SK-N-DZ (cell line): Measurements from ENCODE around the gene RBKS.
"Not testable (repeated sequence)": the region's sequence is repeated elsewhere in the genome, so short reads cannot be mapped to it uniquely, and the experiment has no call there.

Experiments used
- DNase-seq: peaks from one replicate; pipeline ENCODE4 v3.0.0-alpha.2; 2015; ENCODE audit warnings: low spot score

The RBKS gene

GRCh38 chr2:27873091-27873490, 17.1 kb downstream of the RBKS start:
- DNase-seq: no peak

- peak; percentile 22 for DNase-seq
Observed at GRCh38 chr2:27871802-27872201, 18.4 kb downstream of the RBKS start.

DNA sequence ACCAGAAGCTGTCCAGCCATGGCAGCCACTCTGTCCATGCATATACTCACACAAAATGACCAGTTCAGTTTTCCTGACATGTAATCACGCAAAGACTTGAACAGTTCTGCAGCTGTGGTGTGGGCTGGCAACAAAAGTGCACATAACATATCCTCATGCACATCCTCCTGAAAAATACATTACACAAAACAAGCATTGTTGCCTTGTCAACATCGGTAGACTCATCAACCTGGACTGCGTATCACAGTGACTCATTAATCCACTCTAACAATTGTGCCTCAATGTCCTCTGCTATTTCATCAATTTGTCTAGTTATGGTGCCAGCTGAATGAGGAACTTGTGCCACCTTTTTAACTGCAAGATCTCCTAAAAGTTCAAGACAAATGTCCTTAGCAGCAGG, 19.5 kb downstream of the RBKS start:
- DNase-seq: no peak

- DNase-seq: no peak
Observed at GRCh38 chr2:27869763-27870162, 20.4 kb downstream of the RBKS start.

- DNase-seq: no peak
Observed at GRCh38 chr2:27866237-27866636, 23.9 kb downstream of the RBKS start.

DNA sequence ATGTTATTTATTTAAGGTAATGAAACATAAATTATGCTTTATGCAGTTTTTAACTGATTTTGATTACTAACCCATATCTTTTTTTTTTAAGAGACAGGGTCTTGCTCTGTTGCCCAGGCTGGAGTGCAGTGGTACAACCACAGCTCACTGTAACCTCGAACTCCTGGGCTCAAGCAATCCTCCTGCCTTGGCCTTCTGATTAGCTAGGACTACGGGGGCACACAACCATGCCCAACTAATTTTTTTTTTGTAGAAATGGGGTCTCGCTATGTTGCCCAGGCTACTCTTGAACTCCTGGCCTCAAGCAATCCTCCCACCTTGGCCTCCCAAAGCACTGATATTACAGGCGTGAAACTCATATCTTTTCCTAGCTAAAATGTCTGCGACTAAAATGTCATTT, 26.2 kb downstream of the RBKS start:
- DNase-seq: not testable (repeated sequence)

DNA sequence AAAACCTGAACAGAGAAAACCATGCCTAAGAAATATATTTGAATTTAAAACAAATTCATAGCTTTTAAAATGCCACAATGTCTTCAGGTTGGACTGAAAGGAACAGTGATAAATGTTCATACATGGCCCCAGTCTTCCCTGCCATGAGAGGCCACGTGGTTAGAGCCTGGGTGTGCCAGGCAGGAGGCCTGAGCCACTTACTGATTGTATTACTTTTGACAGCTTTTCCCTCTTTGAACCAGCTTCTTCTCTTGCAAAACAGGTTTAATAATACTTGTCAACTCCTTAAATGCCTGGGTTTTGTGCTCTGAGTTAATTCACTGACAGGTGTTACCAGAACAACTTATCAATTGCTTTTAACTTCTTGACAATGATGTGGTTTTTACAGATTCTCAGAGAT, 27.0 kb downstream of the RBKS start:
- no peak for DNase-seq

DNA sequence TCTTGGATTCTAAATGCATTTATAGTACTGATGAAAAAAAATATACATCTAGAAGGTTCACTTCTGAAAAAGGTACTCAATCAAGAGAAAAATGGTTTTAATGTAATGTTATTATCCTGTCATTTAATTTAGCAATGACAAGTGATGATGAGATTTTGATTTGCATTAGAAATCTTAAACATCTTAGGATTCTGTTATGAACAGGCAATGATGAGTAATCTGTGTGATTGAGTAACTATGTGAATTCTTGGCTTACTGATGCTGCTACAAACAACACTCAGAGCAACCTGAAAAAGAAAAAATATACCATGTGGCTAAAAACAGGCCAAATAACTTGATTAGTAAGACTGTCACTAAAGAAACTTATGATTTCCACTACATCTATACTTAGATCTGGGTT, 30.1 kb downstream of the RBKS start:
- DNase-seq: no peak

GRCh38 chr2:27857417-27858172, 32.6 kb downstream of the RBKS start:
- no peak for DNase-seq

DNA sequence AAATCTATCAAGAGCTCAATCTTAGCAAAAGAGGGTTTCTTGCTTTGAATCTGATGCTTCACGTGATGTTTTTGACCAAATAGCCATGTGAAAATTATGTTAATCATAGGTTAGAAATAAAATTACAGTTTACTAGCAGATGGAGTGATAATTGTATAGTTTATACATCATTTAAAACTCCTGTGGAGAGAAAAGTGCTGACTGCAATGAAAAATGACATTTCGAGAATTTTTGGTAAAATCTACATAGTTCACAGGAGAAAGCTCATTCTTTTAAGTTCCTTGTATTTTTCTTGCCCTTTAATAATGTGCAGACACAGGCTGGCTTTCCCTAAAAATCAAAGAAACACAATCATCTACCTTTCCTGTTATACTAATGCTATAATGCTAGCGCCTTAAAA, 33.2 kb downstream of the RBKS start:
- DNase-seq: no peak

GRCh38 chr2:27856386-27856785, 33.8 kb downstream of the RBKS start:
- no peak for DNase-seq

- no peak for DNase-seq
Observed at GRCh38 chr2:27855476-27855875, 34.7 kb downstream of the RBKS start.

GRCh38 chr2:27854229-27854862, 35.8 kb downstream of the RBKS start:
- no peak for DNase-seq

DNA sequence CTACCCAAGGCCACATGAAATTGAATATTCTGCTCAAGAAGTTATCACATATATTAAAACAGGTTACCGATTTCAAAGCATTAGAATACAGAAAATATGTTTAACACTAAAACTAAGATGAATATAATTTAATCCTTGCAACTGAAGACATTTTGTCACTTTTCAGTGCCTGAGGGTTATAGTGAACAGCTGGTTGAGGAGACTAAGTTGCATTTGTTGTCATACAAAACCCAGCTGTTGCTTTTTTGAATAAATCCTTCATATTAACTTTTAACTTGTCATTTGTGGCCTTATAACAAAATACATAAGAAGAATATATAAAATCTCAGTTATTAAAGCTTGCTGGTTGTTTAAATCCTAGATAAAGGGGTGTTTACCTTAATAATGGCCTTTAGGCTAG, 37.5 kb downstream of the RBKS start:
- DNase-seq: no peak

DNA sequence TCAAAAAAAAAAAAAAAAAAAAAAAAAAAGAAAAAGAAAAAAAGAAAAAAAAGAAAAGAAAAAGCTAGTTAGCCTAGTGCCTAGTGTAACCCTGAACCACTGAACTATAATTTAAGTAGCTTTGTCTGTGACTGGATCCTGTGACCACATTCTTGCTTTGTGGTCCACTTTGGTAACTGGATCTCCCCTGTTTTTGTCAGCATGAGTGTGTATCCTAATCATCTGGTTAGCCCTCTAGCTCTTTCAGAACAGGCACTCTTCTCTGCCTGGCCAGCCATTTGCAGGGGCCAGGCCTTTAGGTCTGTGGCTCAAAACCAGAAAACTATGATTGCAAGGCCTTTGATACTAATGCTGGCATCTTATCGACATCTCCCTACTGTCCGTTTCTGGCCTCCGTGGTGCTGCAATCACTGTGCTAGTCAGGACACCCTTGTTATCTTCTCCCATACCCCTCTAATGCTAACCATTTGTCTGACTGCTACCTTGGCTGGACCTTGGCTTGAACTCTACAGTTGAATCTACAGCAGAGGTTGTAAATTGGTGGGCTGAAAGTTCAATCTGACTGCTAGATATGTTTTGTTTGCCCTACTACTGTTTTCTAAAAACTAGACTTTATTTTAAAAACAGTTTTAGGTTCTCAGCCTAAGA, 40.5 kb downstream of the RBKS start:
- no peak for DNase-seq

DNA sequence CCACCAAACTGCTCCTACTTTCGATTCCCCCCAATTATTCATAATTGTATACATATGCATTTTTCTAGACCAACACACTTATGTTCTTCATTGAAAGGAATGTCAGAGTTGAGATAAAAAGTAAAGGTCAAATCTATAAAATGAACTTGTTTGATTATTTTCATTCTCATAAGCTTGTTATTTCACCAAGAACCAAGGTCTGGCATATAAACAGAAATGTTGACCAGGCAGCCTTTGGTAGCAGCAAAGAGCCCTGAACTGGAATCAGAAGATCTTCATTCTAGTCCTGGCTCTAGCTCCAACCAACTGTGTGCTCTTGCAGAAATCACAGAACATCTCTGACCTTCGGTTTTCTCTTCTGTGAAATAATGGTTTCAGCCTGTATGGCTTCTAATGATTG, 42.9 kb downstream of the RBKS start:
- DNase-seq: no peak

DNA sequence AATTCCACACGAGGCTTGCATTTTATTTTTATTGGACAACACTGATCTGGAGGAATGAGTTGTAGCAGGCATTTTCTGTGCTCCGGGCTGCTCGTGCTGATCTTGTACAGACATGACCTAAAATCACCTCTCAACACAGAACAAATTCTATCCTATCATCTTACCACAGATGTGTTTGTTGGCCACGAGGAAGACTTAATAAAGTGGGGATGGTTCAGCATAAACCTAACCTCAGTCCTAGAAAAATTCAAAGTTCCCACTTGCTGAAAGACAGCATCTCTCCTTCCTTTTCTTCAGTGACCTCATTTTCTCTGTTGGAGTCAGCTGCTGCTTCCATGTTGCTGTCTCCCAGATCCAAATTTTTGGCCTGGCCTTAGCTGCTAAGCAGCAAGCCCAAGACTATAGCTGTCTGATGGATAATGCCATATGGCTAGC, 45.3 kb downstream of the RBKS start:
- no peak for DNase-seq

DNA sequence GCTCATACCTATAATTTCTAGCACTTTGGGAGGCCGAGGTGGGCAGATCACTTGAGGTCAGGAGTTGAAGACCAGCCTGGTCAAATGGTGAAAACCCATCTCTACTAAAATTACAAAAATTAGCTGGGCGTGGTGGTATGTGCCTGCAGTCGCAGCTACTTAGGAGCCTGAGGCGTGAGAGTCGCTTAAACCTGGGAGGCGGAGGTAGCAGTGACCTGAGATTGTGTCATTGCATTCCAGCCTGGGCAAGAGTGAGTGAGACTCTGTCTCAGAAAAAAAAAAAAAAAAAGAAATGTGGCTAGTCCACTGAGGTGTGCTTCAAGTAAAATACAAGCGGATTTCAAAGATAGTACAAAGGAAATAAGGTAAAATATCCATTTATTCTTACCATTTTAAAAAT, 46.2 kb downstream of the RBKS start:
- DNase-seq: no peak

GRCh38 chr2:27842894-27843293, 47.3 kb downstream of the RBKS start:
- DNase-seq: no peak

DNA sequence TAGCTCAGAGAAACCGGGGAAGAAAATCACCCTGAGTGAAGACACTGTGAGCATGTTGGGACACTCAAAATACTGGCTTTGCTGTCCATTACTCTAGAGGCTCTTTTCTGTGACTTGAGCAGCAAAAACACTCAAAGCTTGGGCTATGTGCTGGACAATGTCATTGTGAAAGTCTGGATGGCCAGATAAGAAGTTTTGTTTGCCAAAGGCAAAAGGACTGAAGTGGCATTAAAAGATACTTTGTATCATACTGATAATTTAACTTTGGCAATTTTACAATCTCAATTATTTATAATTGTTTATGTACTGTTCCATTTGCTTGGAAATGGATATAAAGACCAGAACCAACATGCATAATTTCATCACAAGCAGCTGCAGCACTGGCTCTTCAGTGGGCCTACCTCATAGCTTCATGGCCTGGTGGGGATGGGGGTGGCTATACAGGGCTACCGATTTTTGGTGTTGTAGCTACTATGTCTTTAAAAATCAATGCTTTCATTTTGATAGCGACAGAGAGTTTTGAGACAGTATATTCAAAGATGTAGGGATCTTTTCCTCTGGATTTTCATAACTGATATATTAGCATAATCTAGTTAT, 51.1 kb downstream of the RBKS start:
- peak; percentile 5 for DNase-seq

DNA sequence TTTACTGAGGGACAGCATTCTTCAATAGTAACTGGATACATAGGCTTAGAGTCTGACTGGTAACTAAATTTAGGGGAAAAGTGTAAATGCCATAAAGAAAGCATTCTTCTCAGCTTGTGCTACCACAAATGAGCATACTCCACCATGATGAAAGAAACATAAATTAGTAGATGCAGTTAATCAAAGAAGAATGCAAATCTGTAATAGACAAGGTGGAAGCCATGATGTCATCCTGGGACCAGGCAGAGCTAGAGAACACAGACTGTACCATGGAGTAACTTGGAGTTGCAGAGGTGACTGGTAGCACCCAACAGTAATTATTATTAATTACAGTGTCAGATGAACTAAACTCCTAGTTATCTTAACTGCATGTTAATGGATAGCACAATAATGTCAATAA, 51.7 kb downstream of the RBKS start:
- no peak for DNase-seq

GRCh38 chr2:27833931-27834330, 56.3 kb downstream of the RBKS start:
- DNase-seq: no peak

DNA sequence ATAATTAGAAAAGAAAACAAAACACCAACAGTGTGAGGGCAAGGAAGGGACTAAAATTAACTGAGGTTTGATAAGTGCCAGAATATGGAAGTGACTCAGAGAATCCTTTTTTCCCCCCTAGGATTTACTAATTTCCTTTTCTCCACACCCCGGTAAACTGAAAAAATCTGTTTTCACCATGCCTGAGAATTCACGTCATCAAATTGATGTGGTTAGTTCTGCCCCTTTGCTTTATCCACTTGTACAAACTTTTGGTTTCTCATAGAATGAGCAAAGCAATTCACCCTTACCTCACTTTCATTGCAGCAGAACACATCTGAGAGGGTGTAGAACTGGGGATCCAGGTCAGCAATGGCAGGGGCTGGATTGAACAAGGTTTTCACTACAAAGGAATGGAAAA, 57.8 kb downstream of the RBKS start:
- no peak for DNase-seq
